DMS153 treated with DMSO at 0.1 percent for 48 hours (cell line): ENCODE results near the gene CD3G.
"Not testable (repeated sequence)": the region's sequence is repeated elsewhere in the genome, so short reads cannot be mapped to it uniquely, and the experiment has no call there.

Experiments
- DNase-seq: peaks from one replicate; lab custom pipeline; 2025; ENCODE audit not compliant: unreplicated experiment; lab: John Stamatoyannopoulos, UW

Gene CD3G

DNA sequence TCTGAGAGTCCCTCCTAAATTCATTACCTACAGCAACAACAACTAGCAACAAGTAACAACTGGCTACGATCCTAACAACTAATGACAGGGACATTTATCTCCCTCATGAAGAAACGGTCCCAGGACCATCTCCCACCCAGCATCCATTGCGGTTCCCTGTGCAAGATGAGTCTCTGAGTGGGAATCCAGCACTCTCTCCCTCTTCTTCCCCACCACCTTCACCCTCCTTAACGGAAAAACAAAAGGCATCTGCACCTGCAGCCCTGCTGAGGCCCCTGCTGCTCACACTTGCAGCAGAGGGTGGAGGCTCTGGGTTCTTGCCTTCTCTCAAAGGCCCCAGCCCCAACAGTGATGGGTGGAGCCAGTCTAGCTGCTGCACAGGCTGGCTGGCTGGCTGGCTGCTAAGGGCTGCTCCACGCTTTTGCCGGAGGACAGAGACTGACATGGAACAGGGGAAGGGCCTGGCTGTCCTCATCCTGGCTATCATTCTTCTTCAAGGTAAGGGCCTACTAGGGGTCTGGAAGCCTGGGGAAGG lies at the start of gene CD3G:
Gene CD3G (plus strand): TSS at position 364 of the 535 bp plus-strand sequence. CDS start 80 bp downstream, at position 444.
- DNase-seq = no peak

DNA sequence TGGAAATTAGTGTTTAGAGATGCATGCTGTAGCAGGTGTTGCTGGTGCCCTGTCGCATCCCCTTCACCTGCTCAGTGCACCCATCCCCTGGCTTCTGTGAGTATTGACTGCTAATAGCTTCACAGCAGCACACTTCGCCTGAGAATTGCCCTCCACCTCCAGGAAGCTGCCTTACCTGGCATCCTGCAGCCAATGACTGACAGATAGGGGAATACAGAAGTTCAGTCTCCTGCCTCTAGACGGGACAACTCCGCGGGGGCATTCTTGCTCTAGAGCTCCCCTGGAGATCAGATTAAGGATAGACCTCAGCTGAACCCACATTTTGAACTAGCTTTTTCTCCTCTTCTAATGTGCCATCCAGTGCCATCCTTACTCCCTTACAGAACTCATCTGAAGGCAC lies 48.9 kb upstream of the CD3G start:
- no peak for DNase-seq

DNA sequence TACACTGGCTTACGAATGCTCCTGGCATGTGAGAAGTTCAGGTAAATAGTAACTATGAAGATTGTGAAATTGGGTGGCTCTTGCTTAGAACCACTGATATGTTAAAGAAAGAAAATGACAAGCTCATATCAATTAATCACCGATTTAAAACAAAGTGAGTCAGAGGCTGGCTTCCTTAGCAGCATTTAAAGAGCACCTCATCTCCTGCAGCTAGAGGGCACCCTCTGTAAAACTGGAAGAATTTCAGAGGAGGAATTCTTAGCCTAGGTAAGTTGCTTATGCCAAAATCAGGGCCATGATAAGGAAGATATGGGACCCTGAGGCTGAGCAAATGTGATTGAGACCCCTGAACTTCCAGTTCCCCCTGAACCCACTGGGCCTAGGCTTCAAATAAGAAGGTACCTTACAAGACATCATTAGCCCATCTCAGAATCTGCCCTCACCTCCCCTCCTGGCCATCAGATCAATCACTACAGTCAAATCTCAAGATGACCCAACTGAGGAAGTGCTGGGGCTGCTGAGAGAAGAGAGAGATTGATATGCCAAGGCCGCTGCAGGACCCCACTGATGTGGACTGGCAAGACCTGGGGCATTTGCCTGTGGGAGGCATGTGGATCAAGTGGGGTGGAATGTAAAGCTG lies 48.2 kb upstream of the CD3G start:
- DNase-seq = peak; percentile 1

DNA sequence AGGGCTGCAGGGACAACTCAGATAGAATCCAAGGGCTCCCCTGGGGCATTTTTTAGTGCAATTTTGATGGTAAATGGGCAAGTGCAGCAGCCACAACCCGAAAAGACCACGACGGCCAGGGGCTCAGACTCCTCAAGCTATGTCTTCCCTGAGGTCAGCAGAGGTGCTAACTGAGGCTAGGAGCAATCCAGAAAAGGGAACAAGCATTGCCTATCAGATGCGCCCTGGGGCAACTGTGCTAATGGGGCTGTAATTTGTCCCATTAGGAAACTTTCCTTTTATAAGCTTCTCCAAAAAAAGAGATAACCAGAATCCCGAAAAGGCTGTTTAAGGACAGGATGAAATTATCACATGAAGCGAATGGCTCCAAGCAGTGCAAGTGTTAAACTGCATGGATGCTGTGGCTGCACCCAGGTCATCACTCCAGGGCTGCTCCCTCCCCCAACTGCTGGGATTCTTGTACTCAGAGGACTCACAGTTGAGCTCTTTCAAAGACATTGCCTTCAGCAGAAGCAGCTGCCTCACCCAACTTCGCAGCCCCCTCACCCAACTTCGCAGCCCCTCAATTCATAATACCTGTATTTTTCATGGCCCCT lies 42.4 kb upstream of the CD3G start:
- no peak for DNase-seq

DNA sequence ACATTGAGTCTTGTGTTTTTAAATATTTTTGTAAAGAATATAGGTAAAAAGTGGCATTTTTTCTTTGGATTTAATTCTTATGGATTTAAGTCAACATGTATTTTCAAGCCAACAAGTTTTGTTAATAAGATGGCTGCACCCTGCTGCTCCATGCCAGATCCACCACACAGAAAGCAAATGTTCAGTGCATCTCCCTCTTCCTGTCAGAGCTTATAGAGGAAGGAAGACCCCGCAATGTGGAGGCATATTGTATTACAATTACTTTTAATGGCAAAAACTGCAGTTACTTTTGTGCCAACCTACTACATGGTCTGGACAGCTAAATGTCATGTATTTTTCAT lies 39.9 kb upstream of the CD3G start:
- no peak for DNase-seq

DNA sequence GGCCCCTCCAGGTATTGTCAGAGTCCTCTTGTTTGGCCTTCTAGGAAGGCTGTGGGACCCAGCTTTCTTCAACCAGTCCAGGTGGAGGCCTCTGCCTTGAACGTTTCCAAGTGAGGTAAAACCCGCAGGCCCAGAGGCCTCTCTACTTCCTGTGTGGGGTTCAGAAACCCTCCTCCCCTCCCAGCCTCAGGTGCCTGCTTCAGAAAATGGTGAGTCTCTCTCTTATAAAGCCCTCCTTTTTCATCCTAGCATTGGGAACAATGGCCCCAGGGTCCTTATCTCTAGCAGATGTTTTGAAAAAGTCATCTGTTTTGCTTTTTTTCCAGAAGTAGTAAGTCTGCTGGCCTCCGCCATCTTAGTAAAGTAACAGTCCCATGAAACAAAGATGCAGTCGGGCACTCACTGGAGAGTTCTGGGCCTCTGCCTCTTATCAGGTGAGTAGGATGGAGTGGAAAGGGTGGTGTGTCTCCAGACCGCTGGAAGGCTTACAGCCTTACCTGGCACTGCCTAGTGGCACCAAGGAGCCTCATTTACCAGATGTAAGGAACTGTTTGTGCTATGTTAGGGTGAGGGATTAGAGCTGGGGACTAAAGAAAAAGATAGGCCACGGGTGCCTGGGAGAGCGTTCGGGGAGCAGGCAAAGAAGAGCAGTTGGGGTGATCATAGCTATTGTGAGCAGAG lies 39.4 kb upstream of the CD3G start, which contains the start of gene CD3E:
Gene CD3E (plus strand): TSS at position 163 of the 681 bp plus-strand sequence. CDS start 223 bp downstream, at position 386.
- no peak for DNase-seq

DNA sequence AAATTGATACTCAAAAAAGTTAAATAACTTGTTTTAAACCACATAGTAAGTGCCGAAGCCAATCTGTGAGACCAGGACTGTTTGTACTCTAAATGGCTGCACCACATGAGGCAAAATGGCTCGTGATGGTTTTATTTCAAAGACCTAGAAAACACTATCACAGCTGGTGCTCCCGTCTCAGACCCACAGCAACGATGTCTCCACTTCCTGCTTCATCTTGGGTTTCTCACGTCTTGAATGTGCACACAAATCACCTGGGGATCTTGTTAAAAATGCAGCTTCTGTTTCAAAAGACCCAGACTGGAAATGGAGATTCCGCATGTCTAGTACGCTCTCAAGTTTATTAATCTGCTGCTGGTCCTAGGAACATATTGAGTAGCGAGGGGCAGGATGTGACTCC lies 38.4 kb upstream of the CD3G start:
- no peak for DNase-seq

DNA sequence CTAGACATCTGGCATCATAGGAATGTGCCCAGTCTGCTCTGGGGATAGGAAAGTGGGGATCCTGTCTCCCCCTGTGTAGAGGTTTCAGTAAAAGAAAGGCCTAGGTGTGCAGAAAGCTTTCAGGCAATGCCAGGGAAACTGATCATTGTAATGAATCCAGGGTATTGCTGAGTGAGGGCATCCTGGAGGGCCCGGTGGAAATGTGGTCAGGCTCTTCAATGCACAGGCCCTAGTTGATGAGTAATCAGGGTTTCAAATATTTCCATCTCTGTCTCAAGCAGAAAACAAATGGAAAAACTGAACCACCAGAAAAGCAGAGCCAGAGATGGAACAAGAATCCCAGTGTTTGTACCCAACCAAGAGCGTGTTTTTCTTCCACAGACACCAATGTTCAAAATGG lies 37.6 kb upstream of the CD3G start:
- no peak for DNase-seq

DNA sequence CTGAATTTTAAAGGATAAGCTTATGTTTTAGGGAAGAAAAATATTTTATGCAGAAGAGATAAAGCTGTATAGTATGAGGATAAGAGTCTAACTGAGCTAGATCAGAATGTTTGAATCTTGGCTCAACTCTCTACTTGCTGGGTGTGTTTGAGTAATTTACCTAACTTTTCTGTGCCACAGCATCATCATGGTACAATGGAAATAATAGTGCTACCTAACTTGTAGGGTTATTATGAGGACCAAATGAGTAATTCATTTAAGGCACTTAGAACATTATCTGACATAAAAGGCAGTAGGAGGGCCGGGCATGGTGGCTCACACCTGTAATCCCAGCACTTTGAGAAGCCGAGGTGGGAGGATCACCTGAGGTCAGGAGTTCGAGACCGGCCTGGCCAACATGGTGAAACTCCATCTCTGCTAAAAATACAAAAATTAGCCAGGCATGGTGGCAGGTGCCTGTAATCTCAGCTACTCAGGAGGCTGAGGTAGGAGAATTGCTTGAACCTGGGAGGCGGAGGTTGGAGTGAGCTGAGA lies 35.1 kb upstream of the CD3G start:
- not testable (repeated sequence) for DNase-seq

DNA sequence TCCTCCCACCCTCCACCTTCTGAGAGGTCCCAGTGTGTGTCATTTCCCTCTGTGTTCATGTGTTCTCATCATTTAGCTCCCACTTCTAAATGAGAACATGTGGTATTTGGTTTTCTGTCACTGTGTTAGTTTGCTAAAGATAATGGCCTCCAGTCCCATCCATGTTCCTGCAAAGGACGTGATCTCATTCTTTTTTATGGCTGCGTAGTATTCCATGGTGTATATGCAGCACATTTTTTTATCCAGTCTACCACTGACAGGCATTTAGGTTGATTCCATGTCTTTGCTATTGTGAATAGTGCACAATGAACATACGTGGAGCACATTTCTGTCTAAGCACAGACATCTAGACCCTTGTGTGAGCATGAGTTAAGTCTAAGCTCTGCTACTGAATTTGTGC lies 33.9 kb upstream of the CD3G start:
- no peak for DNase-seq

DNA sequence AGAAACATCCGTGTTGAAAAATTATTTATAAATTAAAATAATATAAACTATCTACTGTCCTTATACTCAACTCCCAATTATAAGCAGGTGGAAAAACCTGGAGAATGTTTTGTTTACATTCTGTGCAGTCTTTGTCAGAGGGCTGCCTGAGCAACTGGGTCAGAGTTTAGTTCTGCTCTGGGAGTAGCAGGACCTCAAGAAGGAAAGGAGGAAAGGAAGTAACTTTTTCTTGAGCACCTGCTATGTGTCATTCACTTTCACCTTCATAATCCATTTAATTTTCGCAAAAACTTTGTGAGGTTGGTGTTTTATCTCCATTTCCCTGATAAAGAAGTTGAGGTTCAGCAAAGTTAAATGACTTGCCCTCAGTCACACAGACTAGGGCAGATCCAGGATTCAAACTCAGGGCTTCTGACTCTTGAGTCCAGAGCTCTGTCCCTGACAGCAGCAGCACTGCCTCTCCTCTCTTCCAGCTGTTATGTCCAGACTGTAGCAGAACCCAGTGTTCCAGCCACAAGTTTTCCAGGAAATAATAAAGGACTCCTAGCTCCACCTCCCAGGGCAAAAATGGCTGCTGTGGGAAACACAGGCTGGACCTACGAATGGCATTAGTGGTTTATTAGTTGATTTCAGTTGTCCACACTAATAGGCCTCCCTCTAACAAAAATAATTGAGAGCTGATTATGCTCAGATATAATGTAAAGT lies 33.2 kb upstream of the CD3G start:
- no peak for DNase-seq

DNA sequence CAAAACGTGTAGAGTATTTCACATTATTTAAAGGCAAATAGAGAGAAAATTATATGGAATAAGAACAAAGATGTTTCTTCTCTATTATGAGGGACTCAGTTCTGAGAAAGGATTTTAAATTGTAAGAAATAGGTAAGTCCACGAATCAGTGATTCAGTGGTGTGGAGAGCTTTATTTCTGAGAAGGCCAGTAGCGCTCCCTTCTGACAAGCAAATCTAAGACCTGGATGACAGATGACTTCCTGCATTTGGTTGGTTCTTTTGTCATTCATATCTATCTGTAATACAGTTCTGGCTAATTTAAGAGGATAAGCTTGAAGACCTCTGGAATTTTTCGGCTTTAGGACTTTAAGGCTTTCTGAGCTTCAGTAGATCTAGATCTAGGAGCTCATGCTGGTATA lies 32.6 kb upstream of the CD3G start:
- no peak for DNase-seq

DNA sequence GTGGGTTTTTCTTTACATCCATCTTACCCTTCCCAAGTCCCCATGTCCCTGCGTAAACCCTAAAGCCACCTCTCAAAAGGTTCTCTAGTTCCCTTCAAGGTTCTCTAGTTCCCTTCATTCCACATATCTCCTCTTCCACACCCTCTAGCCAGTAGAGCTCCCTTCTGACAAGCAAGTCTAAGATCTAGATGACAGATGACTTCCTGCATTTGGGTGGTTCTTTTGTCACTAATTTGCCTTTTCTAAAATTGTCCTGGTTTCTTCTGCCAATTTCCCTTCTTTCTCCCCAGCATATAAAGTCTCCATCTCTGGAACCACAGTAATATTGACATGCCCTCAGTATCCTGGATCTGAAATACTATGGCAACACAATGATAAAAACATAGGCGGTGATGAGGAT lies 31.8 kb upstream of the CD3G start:
- no peak for DNase-seq

DNA sequence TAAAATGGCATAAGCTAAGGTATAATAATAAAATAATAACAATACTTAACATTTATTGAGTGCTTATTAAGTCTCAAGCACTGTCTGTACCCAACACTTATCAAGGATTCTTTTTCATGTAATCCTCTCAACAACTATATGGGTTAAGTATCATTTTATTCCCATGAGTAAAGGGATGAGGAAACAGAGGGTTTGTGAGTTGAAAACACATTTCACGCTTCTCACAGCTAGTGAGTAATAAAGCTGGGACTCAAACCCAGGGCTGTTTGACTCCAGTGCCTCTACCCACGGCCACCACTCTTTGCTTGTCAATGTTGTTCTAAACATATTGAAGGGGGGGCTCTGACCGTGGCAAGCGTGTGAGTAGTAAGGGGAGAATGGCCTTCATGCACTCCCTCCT lies 30.9 kb upstream of the CD3G start:
- no peak for DNase-seq

DNA sequence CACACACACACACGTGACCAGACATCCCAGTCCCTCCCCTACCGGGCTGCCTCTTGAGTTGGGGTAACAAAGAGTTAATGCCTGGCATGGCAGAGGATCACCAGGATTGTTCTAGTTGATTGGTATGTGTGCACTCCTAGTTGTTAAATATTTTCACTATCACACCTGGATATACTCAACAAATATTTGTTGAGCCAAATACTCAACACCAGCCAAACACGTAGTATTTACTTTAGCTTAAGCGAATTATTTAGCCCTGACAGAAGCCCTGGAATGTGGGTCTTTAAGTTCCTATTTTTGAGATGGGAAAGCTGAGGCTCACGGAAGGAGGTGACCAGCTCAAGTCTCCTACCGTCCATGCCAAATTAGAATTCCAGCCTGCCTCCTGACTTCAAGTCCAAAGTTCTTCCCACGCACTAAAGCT lies 29.1 kb upstream of the CD3G start:
- no peak for DNase-seq

DNA sequence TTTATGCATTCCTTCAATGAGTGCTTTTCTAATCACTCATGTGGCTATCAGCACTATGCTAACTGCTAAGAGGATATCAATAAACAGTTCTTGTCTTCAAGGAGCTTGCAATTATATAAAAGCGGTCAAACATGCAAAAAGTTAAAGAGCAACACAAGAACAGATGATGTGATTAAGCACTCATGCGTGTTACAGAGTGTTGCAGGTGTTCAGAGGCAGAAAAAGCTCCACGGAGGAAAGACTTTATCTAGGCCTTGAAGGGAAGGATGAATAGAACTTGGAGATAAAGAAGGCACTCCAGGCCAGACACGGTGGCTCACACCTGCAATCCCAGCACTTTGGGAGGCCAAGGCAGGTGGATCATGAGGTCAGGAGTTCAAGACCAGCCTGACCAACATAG lies 26.0 kb upstream of the CD3G start:
- DNase-seq = no peak

DNA sequence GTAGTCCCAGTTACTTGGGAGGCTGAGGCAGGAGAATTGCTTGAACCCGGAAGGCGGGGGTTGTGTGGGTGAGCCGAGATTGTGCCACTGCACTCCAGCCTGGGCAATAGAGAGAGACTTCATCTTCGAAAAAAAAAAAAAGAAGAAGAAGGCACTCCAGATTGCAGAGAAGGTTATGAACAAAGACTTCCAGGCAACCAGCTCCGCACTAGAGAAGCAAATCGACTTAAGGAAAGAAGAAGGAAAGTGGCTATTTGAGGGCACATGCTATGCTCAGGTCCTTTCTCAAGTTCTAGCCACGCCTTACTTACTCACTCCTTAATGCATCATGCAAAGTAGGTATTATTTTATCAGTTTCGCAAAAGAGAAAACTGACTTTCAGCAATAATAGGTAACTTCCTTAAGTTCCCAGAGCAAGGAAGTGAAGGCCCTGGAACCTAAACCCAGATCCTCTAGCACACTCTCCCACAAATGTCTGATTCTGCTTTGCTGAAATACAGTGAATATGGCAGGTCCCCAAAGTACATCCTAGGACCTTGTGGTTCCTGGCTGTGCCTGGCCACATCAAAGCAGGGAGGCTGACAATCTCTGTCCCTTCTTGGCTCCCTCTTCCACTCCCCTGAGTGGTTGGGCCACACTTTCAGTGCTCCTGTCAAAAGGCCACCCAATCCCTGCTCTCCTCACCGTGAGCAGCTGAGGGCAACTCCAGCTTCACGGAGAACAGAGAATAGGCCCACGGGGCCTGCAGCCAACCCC lies 25.4 kb upstream of the CD3G start:
- no peak for DNase-seq

DNA sequence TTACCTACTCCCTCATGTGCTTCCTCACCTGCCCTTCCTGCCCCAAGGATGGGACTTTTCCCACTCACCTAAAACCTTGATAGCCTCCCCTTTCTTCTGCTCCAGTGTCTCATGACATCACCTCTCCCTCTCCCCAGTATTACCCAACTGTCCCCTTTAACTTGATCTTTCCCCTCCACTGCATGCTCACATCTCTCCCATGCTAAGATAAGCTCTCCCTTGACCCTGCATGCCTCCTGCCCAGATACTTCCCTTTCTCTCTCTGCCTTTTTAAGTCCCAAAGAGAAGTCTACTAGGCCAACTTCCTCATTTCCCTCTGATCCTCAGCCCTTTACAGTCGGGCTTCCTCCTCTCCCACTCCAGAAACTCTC lies 24.8 kb upstream of the CD3G start:
- no peak for DNase-seq

DNA sequence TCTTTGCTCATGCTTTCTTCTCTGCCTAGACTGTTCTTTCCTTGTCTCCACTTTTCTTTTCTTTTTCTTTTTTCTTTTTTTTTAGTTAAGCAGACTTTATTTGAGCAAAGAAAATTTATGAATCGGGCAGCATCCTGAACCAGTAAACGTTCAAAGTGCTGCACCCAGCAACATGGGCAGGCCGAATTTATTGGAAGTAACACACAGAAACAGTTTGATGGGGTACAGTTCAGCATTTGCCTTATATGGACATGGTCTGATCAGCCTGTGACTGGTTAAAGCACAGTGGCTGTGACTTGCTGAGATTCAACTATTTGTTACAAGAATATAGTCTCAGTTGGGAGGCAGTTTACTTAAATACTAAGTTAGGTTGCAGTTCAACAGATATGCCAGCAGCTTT lies 23.6 kb upstream of the CD3G start:
- no peak for DNase-seq

DNA sequence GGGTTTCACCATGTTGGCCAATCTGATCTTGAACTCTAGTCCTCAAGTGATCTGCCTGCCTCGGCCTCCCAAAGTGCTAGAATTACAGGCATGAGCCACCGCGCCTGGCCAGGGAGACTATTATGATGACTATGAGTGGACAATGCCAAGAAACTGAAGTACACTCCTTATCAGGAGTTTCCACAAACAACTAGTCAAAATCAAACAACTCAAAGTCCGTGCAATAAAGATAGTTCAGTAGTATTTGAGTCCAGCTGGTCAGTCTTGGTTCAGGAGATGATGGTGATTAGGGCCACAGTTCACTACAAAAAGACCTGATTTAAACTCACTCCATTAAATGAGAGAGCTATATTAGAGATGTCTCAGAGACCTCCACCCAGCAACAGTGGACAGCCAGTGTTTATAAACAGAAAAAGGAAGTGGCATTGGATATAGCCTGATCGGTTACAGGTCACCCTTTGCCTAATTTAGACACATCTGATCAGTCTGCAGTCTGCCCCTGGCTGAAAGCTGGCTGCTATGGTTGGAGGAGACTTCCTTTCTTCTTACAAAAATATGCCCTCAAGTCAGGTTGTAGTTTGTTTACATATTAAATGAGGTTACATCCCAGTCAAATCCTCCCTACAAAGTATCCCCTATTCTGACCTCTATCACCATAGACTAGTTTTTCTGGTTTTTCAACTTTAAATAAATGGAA lies 22.6 kb upstream of the CD3G start:
- DNase-seq = no peak
